Medulla oblongata (tissue), 1 donor: Measurements from ENCODE around the gene CEBPB.

Experiments
- DNase-seq: peaks from one replicate; pipeline ENCODE4 v3.0.0-alpha.2; 2015; ENCODE audit errors: extremely low spot score

Gene CEBPB

DNA sequence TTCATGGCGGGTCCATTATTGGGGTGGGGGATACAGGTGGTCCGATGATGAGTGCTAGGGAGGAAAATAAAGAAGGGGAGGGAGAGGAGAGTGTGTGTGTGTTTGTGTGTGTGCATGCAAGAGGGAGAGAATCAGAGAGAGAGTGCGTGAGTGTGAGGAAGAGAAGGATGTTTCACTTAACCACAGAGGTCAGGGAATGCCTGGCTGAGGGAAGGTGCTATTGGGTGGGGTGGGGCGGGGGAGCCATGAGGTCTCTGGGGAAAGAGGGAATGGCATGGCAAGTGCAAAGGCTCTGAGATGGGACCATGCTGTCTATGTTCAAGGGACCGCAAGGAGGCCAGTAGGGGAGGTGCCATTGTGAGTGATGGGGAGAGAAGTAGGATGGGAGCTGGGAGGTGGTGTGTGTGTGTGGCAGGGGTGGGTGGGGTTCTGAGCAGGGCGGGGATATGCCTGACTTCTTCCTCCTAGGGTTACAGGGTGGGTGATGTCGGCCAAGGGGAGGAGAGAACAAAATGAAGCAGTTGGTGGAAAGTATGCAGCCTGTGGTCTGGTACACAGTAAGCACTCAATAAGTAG is 23.0 kb downstream of the CEBPB start:
- no peak for DNase-seq

DNA sequence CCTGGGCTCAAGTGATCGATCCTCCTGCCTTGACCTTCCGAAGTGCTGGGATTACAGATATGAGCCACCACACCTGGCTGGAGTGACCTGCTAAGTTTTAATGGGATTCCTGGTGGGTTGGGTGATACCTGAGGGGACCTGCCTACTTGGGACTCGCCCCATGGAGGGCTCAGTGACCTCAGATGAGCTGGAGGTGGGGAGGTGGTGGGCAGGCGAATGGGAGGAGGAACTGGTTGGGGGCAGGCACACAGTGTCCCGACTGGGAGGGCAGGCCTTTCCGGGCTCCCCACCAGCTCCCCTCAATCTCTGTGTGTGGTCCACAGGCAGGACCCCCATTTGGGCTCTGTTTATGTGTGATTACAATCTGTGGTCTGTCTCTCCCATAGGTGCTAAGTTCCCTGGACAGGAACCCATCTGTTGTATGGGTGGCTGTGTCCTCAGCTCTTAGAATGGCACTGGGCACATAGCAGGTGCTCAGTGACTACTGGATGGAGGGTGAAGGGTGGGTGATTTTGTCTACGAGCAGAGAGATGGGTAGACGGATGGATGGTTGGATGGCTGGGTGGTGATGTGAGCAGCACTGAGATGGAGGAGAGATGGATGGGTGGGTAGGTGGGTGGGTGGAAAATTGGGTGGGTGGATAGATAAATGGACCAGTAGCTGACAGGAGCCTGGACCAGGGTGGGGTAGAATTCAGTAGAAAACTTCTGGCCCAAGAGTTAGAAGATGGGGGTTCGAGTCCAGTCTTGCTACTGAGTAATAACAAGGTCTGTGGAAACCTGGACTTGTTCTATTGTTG is 23.8 kb downstream of the CEBPB start:
- DNase-seq = no peak

DNA sequence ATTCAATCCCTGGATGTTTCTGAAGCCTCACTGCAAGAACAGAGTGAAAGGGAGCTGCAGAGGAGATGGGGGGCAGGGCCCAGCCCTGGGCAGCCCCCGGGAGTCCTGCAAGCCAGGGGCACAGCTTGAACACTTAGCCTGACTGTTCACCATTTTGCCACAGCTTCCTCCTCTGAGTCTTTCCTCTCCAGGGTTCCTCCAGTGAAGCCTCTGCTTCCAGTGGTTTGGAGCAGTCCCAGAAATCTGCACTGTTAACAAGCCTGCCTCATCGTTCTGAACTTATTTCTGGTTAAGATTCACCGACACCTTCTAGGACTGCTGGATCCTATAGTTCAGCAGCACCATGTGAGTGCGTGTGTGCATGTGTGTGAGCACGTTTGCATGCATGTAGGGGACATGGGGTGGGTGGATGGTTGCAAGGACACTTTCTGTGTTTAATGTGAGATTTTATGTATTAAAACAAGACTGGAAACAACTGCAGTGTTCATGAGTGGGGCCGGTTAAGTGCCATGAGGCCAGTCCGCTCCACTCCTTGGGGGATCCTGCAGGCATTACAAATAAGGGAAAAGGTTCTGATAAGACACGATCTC is 24.6 kb downstream of the CEBPB start:
- DNase-seq = no peak

DNA sequence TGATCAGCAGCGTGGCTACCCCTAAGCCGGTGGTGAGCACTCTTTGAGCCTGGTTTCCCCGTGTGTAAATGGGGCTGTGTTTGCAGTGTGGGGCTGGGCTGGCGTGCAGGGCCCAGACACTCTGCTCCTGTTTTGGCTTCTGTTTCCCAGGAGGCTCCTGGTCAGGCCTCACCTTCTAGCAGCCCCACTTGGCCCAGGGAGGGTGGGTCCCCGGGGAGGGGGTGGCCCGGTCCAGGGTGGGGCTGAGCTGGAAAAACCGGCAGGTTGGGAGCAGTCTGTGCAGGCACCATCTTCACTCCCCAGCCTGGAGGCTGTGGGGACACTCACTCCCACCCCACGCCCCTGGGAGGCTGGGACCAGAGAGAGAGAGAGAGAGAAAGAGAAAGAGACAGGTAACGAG is 25.3 kb downstream of the CEBPB start:
- DNase-seq = no peak

DNA sequence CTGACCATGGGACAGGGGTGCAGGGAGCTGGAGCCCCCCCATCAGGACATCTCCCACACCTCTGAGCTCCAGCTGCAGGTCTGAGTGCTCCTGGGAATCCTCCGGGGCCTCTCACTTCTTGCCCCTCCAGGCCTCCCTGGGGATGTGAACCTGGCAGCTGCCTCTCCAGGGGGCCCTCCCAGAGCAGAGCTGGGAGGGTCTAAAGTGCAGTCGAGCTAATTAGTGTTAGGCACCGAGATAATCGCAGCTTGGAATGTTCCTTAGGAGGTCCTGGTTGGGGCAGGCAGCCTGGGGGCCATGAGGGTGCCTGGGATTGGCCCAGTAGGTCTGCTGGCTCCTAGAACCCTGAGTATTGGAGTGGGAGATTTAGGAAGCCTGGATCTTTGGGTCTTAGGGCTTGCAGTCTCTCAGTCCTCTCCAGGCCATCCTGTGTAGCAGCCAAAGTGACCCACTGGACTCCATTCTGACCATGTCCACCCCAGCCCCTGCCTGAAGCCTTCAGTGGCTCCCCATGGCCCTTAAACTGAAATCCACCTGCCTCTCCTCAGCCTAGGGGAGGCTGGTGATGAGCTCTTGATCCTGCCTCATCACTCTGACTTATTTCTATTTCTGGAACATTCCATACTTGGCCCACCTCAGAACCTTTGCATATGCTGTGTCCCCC is 26.0 kb downstream of the CEBPB start:
- no peak for DNase-seq

DNA sequence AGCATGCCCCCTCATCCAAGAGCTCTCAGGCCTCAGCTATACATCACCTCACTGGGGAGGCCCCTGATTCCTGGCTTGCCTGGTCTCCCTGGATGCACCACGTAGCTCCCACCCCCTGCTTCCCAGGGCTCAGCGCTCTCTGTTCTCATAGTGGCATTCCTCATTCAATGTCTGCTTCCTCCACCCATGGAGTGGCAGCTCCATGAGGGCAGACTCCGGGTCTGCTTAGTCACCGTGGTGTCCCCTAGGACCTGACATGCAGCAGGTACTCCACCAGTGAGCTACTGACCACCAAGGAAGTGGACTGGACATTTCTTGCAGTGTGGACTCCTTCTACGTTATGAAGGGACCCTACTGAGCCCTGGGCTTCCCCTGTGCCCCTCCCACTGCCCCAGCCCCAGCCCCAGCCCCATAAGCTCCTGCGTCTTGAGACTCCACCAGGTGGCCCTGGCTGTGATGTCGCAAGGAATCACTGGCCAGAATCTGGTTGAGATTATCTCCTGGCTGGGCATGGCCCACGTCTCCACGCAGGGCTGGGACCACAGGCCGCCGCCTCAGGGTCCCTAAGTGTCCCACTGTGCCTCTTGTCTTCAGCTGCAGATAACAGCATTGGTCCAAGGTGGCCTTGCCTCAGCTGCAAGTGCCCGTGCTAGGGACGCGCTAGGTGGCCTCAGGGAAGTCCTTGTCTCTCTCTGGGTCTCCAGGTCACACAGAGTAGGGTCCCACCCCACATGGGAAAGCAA is 26.7 kb downstream of the CEBPB start:
- no peak for DNase-seq

DNA sequence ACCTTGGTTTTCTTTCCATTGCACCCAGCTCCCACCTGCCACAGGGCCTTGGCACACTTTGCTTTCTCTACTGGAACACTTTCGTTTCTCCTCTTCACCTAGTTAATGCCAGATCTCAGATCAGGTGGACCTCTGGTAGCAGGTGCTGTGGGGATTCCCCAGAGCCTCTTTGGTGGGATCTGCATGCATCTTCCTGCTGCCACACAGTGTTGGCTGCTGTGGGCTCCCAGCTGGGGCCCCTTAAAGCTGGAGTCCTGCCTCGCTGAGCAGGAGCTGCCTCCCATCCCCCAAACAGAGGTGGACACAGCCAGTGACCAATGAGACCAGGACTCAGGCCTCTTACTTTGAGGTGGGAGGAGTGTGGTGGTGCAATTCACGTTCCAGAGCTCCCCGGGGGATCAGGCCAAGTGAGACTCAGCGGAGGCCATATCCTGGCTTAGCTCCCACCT is 28.4 kb downstream of the CEBPB start:
- DNase-seq = no peak

DNA sequence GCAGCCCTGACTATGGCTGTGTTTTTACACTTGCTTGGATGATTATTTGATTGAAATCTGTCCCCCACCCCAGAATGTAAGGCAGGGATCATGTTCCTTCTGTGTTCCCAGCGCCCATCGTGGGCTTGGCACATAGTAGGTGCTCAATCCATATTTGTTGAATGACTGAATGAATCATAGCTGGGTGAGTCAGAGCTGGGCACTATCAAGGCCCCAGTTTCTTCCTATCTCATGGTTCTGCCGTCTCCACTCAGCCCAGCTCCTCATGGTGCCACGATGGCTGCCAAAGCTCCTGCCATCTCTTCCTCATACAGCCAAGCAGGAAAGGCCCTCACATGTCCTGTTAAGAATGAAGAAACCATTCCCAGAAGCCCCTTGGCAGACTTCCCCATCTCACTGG is 29.0 kb downstream of the CEBPB start:
- DNase-seq = no peak

DNA sequence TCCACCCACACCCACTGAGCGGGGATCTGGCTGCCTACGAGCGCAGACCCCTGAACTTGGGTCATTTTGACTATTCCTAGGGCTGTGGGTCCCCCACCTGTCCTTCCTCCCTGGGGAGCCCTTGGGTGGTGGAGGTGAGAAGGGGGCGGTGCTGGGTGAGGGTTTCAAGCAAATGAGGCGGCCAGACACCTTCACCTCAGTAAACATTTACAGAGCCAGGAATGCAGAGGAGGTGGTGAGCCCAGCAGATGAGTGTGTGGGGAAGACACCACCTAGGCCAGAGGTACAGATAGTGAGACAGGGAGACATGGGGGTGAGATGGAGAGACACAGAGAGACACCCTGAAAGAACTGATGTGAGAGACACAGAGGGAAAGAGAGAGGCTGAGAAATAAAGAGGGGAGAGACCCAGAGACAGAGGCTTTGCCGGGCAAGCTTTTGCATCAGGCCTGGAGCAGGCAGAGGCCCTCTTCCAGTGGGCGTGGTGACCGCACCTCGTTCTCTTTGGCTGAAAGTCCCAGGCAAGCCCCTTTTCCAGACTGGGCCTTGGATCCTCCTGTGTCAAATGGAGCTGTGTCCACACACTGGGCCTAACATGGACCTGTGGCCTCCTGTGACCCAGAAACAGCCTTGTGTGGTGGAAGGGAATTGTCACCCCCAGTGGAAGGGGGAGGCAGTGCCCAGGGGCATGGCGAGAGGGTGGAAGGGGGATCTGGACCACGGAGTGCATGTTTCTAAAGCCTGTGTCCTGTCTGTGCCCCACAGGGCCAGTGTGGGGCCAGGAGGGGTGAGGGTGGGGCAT is 29.7 kb downstream of the CEBPB start:
- DNase-seq = no peak

DNA sequence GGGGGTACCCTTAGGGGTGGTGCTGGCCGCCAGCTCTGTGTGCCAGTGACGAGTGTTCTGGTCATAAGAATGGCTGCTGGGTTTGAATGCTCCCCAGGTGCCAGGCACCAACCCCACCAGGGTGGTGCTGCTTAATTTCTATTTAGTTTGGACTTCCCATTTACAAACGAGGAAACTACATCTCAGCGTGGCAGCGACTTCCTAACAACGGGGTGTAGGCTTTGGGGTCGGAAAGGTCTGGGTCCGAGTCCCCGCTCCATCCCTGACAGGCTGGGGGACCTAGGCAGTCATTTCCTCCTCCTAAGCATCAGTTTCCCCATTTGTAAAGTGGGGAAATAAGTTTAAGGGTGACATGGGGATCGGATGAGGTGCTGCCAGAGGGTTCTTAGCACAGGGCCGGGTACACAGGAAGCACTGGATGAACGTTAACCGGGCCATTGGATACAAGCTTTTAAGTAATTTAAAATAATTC is 30.3 kb downstream of the CEBPB start:
- DNase-seq = no peak

DNA sequence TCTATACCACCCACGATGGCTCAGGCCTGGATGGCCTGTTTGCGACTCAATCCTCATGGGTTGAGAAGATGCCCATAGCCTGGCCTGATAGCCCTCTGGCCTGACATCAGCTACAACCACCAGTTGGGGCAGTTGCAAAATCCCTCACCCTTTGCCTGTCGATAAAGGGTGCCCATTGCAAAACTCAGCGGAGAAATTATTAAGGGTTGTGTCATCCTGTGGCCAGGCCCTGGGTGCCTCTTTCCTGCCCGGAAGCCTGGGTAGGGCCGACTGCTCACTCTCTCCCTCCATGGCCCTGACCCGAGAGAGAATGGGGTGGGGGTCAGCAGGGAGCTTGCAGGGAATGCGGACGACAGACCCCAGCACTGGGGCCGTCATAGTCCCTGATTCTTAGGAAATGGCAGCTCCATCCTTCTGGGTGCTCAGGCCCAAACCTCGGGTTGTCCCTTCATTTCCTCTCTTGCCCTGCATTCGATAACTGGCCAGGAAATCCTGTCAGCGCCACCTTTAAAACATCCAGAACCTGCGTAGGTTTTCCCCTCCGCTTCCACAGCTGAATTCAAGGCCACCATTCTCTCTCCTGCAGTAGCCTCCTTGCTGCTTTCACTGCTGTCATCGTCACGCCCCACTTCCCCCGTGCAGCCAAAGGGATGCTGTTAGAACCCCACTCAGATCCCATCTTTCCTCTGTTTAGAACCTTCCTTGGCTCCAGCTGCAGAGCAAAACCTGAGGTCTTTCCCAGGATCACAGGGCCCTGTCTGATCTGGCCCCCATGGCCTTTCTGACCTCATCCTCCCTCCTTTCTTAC is 31.1 kb downstream of the CEBPB start:
- DNase-seq = peak; percentile 14

DNA sequence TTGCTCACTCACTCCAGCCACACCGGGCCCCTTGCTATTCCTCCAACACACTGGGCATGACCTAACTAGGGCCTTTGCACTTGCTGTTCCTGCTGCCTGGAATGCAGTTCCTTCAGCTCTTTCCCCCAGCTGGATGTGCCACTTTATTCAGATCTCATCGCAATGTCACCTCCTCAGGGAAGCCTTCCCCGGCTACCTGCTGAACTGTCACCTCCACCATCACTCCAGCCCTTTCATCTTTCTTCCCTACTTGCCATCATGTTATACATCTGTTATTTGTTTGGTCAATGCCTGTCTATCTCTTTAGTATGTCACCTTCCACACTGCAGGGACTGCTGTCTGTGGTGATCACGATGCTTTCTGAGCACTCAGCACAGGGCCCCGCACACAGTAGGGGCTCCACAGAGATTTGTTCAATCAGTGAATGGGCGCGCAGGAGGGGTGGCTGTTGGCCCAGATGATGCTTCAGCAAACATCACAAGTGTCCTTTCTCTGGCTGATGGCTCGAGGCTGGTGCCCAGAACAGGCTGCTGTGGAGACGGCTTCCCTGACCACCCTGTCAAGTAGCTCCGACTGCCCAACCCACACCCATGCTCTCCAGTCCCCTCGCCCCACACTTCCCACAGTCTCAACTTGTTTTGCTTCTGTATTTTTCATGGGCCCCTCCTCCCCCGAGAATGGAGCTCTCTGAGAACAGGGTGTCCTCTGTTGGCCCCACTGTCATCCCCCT is 31.8 kb downstream of the CEBPB start:
- DNase-seq = no peak

DNA sequence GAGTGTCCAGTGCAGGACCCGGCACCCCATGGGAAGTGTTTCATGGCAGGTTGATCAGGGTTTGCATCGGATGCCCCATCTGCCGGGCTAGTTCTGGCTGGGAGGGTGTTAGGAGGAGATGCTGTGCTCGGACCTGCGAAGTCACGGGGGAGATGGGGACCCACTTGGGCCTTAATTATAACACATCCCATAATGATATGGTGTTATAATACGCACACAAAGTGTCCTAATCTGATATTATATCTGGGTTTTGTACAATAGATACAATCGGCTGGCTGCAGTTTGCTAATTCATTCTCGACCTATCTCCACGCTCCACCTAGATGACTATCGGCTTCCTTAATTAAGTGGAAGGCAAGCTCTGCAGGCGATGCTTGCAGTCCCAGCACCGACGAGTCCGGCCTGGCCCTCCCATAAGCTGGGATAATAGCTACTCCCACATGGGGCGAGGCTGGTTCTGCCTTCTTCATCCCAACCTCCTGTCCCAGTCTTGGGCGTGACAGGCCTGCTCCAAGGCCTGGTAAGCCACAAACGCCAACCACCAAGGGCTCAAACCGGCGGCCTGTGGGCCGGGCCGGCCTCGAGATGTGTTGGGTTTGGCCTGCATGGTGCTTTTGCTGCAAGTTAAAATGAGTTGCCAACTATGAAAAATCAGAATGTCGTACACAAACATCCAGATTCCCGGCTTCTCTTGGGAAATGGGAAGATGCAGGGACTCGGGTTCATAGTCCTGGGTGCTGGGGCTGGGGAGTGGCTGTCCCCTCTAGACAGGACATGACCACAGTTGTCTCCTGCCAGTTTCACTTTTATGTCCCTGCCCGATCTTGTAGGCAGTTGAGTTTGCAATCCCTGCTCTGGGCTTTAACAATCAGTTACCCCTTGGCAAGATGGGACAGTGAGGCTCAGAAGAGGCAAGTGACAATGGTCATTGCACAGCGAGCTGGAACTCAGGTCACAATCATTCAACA is 32.7 kb downstream of the CEBPB start:
- DNase-seq = no peak

DNA sequence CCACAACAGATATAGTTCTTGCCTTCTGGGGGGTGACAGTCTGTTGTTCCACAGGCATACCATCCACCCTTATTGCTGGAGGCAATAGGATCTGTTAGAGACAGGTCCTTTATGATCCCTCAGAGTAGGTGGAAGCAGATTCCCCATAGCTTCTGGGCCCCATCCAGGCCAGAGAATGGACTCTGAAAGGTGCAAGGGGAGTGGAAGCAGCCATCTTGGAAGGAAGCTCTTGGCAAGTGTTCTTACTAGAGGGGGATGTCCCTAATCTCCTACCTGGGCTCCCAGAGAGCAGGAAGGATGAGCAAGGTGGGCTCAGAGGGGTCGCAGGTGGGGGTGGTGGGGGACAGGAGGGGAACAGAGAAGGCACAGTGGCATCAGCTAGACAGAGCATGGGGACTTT is 33.4 kb downstream of the CEBPB start:
- DNase-seq = no peak

DNA sequence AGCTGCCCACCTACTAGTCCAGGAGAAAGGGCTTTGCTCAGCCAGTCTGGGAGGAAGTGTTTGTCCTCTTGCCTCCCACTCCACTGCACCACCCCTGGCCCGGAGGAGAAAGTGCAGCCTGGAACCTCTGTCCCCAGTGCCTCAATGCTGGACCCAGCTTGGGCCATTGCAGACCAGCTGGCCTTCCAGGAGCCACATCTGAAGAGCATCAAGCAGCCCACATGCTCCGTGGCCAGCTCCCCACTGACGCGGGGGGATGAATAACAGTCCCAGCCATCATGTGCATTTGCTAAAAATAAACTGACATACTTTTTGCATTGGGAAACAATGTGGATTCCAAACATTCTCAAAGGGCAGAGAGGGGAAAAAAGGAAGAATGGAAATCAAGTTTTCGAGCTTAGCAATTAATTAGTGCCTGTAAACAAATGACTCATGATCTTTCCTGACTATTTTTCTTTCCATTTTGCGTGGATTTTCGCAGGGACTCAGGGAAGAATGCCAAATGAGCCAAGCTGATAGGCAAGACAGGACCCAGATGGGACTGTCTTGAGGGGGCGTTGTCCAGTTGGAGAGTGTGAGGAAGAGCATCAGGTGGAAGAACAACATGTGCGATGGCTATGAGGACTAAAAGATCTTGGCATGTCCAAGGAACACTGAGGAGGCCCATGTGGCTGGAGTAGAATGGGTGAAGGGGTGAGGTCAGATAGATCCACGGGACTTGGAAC is 34.1 kb downstream of the CEBPB start:
- peak; percentile 22 for DNase-seq

DNA sequence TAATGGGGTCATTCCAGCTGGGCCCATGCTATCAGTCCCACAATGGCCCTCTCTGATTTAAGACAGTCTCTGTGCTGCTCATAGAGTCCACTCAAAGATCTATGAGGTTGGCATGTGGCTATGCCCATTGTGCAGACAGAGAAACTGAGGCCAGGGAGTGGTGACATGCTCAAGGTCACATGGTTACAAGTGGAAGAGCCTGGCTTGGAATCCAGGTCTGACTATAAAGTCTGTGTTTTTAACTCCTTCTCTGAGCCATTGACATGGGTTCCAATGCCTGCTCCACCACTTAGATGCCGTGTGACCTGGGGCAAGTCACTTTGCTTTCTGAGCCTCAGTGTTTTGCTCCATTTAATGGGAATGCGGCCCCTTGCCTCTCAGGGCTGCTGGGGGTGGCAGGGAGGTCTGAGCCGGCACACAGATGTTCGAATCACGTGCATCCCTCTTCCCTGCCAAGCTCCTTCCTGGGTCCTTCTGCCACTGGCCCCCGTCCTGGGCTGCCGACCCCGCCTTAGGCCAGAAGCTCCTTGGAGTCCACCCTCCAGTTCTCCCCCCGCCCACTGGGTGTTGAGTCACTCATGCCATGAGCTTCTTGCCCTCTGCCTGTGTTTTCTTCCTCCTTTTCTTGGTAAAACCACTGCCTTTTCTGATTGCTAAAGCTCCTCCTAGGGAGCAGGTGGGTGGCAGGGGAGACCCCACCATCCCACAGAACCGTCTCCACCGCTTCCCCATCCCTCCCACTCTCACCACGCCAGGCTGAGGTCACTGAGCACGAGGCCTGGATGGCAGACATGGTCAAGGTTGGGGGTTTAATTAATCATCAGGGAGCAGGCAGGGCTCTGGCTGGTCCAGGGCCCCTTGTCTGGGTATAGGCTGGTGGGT is 35.7 kb downstream of the CEBPB start:
- no peak for DNase-seq

DNA sequence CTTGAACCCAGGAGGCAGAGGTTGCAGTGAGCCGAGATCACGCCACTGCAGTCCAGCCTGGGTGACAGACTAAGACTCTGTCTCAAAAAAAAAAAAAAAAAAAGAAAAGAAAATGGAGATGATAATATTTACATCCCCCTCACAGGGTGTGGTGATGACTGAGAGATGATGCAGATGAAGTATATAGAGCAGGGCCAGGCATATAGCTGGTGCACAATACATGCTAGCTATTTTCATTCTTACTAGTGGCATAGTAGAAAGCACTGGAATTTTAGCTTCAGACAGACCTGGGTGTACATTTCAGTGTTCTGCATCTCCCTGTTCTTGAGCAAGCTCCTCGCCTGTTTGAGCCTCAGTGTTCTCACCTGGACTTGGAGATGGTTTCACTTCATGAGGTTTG is 36.9 kb downstream of the CEBPB start:
- no peak for DNase-seq
